Liver (tissue), 9 donors: ENCODE measurements around the gene PLEKHA5. TPM values are rescaled to one million over a fixed set of nuclear protein-coding genes. Genes with fewer than 3 reads are reported as not detected.

Experiments used
- DNase-seq: peaks from one replicate; pipeline ENCODE4 v3.0.0-alpha.2; 2017; ENCODE audit warnings: low spot score
- H3K27ac ChIP-seq, 2 donors: one replicate each; pipeline ENCODE4 v1.7.0; 2013; ENCODE audit warnings: inconsistent platforms in 2 of 2, low read length in 2 of 2, control low read depth in 1 of 2, low read depth in 1 of 2, mild to moderate bottlenecking in 1 of 2
- H3K27me3 ChIP-seq, 4 donors: one replicate each; pipeline versions ENCODE4 v1.6.1 to v1.7.0; 2013; ENCODE audit warnings: low read length in 3 of 4, inconsistent platforms in 1 of 4, mild to moderate bottlenecking in 1 of 4, moderate library complexity in 1 of 4; ENCODE audit not compliant: control insufficient read depth in 4 of 4, insufficient read depth in 4 of 4
- H3K36me3 ChIP-seq, 4 donors: one replicate each; pipeline versions ENCODE4 v1.6.1 to v1.7.0; 2013; ENCODE audit warnings: low read length in 3 of 4, mild to moderate bottlenecking in 3 of 4, low read depth in 1 of 4, moderate library complexity in 1 of 4; ENCODE audit not compliant: control insufficient read depth in 4 of 4, insufficient read depth in 3 of 4
- H3K4me1 ChIP-seq, 4 donors: one replicate each; pipeline versions ENCODE4 v1.6.1 to v1.7.0; 2013; ENCODE audit warnings: low read length in 3 of 4, mild to moderate bottlenecking in 3 of 4, moderate library complexity in 1 of 4; ENCODE audit not compliant: control insufficient read depth in 4 of 4, insufficient read depth in 4 of 4
- H3K4me3 ChIP-seq, 3 donors: one replicate each; pipeline versions ENCODE4 v1.6.1 to v1.7.0; 2013; ENCODE audit warnings: low read length in 3 of 3, control low read depth in 1 of 3, low read depth in 1 of 3, mild to moderate bottlenecking in 1 of 3
- H3K9ac ChIP-seq, 2 donors: one replicate each; pipeline ENCODE4 v1.7.0; 2013; ENCODE audit warnings: low read length in 2 of 2, mild to moderate bottlenecking in 2 of 2, moderate library complexity in 2 of 2, control low read depth in 1 of 2, low read depth in 1 of 2
- H3K9me3 ChIP-seq, 4 donors: one replicate each; pipeline versions ENCODE4 v1.6.1 to v1.7.0; 2013; ENCODE audit warnings: low read length in 3 of 4; ENCODE audit not compliant: control insufficient read depth in 4 of 4
- ATF3 ChIP-seq: IDR thresholded peaks from 2 replicates; pipeline ENCODE4 v1.6.1; 2016; ENCODE audit warnings: antibody characterized with exemption
- EGR1 ChIP-seq, 2 donors: IDR thresholded peaks; 2 replicates each; pipeline ENCODE4 v1.6.1; 2016 to 2018; ENCODE audit warnings: antibody characterized with exemption in 2 of 2, low read depth in 2 of 2
- FOXA1 ChIP-seq: IDR thresholded peaks from 2 replicates; pipeline ENCODE4 v1.6.1; 2016; ENCODE audit warnings: antibody characterized with exemption
- FOXA2 ChIP-seq: IDR thresholded peaks from 2 replicates; pipeline ENCODE4 v1.6.1; 2016; ENCODE audit warnings: antibody characterized with exemption
- GABPA ChIP-seq, 2 donors: IDR thresholded peaks in 1 of 2; conservative IDR thresholded peaks in 1 of 2; 2 replicates each; pipeline ENCODE4 v1.6.1; 2016; ENCODE audit warnings: antibody characterized with exemption in 2 of 2, mild to moderate bottlenecking in 1 of 2, moderate library complexity in 1 of 2
- HNF4G ChIP-seq: IDR thresholded peaks from 2 replicates; pipeline ENCODE4 v1.6.1; 2016; ENCODE audit warnings: antibody characterized with exemption
- JUND ChIP-seq, 2 donors: IDR thresholded peaks; 2 replicates each; pipeline ENCODE4 v1.6.1; 2016; ENCODE audit warnings: antibody characterized with exemption in 2 of 2
- MAX ChIP-seq: IDR thresholded peaks from 2 replicates; pipeline ENCODE4 v1.6.1; 2016; ENCODE audit warnings: antibody characterized with exemption
- NR2F2 ChIP-seq: IDR thresholded peaks from 2 replicates; pipeline ENCODE4 v1.6.1; 2016; ENCODE audit warnings: antibody characterized with exemption
- RAD21 ChIP-seq, 2 donors: IDR thresholded peaks; 2 replicates each; pipeline ENCODE4 v1.6.1; 2016; ENCODE audit warnings: antibody characterized with exemption in 2 of 2, mild to moderate bottlenecking in 2 of 2
- REST ChIP-seq: IDR thresholded peaks from 2 replicates; pipeline ENCODE4 v1.6.1; 2016; ENCODE audit warnings: antibody characterized with exemption, mild to moderate bottlenecking
- RXRA ChIP-seq, 2 donors: IDR thresholded peaks; 2 replicates each; pipeline ENCODE4 v1.6.1; 2017 to 2018; ENCODE audit warnings: antibody characterized with exemption in 2 of 2, mild to moderate bottlenecking in 1 of 2
- TAF1 ChIP-seq: conservative IDR thresholded peaks from 2 replicates; pipeline ENCODE4 v1.6.1; 2016; ENCODE audit warnings: antibody characterized with exemption, mild to moderate bottlenecking
- WGBS: extraction: QIAGEN DNeasy Blood & Tissue Kit; methylation state at CpG from one replicate; pipeline ENCODE4 v1.1.7; 2013; 5-methylcytosine and 5-hydroxymethylcytosine counted together
- polyA plus RNA-seq, 2 donors: library from polyadenylated mRNA; stranded (reverse) in 1 of 2; unstranded in 1 of 2; fragments of 200-250 nt in 1 of 2; fragments of >200 nt in 1 of 2; fragmentation: Nextera tagmentation in 1 of 2; extraction: Ambion mirVana in 1 of 2; gene quantifications; one replicate each; pipeline versions ENCODE4 v1.2.1 to v1.2.3, GENCODE V29; 2013 to 2015
- total RNA-seq, 2 donors: library from RNA; depleted of rRNA; stranded (reverse); fragments of >200 nt; gene quantifications; one replicate each; pipeline ENCODE4 v1.2.3, GENCODE V29; 2014
- TF ChIP-seq, protein P1 (sequence below): IDR thresholded peaks from 2 replicates; pipeline ENCODE4 v1.6.1; 2016; ENCODE audit warnings: antibody characterized with exemption
- TF ChIP-seq, protein P2 (sequence below): fragments of 150-350 bp; IDR thresholded peaks from 2 replicates; pipeline ENCODE4 v1.5.1; 2017; ENCODE audit warnings: improper control_type of control experiment, low read depth, low read length; ENCODE audit not compliant: missing input control
- donor health status: healthy.
- donor health status: healthy.
- donor health status: healthy.
- donor health status: healthy.
- donor health status: healthy.

The PLEKHA5 gene
- total and polyA plus RNA-seq, 4 donors = 4.6 to 25.5 (median 16.8) TPM

- no peak for DNase-seq
- Histone ChIP-seq H3K27ac (no peak overlapping the region), H3K27me3 (no peaks in the 10 kb centered on the region), H3K4me3 (no peak overlapping the region), H3K36me3 (peaks cover 0 to 4% (median 0%) of the 10 kb centered on the region in 4 donors), H3K4me1 (no peaks in the 10 kb centered on the region), H3K9ac (no peak overlapping the region), H3K9me3 (no peaks in the 10 kb centered on the region)
- WGBS = 92% methylated on average over 6 of the region's 6 CpGs
- TF ChIP-seq REST (no peak), HNF4G (no peak), EGR1 (IDR thresholded peaks at IDR 0.05; ENCODE audit: low read depth in 2 of 2) (no peak)
Measured at GRCh38 chr12:19307451-19307850, 177.9 kb downstream of the PLEKHA5 start.

DNA sequence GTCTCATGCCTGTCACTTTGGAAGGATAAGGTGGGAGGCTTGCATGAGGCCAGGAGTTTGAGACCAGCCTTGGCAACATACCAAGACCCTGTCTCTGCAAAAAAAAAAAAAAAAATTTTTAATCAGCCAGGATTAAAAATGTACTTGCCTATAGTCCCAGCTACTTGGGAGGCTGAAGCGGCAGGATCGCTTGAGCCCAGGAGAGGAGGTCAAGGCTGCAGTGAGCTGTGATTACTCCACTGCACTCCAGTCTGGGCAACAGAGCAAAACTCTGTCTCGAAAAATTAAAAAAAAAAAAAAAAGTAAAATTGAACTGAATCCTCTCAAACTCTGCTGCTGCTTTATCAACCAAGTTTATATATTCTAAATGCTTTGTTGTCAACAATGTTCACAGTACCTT, 181.6 kb downstream of the PLEKHA5 start:
- Histone ChIP-seq H3K9me3 (no peaks in the 10 kb centered on the region), H3K9ac (no peak overlapping the region), H3K4me3 (no peak overlapping the region), H3K27ac (no peak overlapping the region), H3K27me3 (no peaks in the 10 kb centered on the region), H3K36me3 (peaks cover 0 to 4% (median 0%) of the 10 kb centered on the region in 4 donors), H3K4me1 (no peaks in the 10 kb centered on the region)
- WGBS = 97% methylated on average over 3 of the region's 3 CpGs
- DNase-seq = no peak
- no peak for TF ChIP-seq HNF4G
- no peak for TF ChIP-seq TAF1
- TF ChIP-seq RXRA (IDR thresholded peaks at IDR 0.05) = no peak
- no peak for TF ChIP-seq FOXA1
- TF ChIP-seq NR2F2 = no peak
- no peak for TF ChIP-seq FOXA2
- no peak for TF ChIP-seq ATF3
- TF ChIP-seq GABPA (IDR thresholded peaks at IDR 0.05 in 1 of 2, conservative IDR thresholded peaks at IDR 0.05 in 1 of 2) = no peak
- TF ChIP-seq JUND (IDR thresholded peaks at IDR 0.05) = no peak
- TF ChIP-seq, protein P1, sequence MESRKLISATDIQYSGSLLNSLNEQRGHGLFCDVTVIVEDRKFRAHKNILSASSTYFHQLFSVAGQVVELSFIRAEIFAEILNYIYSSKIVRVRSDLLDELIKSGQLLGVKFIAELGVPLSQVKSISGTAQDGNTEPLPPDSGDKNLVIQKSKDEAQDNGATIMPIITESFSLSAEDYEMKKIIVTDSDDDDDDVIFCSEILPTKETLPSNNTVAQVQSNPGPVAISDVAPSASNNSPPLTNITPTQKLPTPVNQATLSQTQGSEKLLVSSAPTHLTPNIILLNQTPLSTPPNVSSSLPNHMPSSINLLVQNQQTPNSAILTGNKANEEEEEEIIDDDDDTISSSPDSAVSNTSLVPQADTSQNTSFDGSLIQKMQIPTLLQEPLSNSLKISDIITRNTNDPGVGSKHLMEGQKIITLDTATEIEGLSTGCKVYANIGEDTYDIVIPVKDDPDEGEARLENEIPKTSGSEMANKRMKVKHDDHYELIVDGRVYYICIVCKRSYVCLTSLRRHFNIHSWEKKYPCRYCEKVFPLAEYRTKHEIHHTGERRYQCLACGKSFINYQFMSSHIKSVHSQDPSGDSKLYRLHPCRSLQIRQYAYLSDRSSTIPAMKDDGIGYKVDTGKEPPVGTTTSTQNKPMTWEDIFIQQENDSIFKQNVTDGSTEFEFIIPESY = no peak
- TF ChIP-seq REST = no peak
- TF ChIP-seq, protein P2, sequence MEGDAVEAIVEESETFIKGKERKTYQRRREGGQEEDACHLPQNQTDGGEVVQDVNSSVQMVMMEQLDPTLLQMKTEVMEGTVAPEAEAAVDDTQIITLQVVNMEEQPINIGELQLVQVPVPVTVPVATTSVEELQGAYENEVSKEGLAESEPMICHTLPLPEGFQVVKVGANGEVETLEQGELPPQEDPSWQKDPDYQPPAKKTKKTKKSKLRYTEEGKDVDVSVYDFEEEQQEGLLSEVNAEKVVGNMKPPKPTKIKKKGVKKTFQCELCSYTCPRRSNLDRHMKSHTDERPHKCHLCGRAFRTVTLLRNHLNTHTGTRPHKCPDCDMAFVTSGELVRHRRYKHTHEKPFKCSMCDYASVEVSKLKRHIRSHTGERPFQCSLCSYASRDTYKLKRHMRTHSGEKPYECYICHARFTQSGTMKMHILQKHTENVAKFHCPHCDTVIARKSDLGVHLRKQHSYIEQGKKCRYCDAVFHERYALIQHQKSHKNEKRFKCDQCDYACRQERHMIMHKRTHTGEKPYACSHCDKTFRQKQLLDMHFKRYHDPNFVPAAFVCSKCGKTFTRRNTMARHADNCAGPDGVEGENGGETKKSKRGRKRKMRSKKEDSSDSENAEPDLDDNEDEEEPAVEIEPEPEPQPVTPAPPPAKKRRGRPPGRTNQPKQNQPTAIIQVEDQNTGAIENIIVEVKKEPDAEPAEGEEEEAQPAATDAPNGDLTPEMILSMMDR = no peak
- TF ChIP-seq RAD21 (IDR thresholded peaks at IDR 0.05) = no peak
- no peak for TF ChIP-seq MAX
